ENCODE results near the gene HOTAIR. TPM values are rescaled to one million over a fixed set of nuclear protein-coding genes. Genes with fewer than 3 reads are reported as not detected.

Gene HOTAIR
- total RNA-seq, 1 experiment from 2014 or later = not detected

DNA sequence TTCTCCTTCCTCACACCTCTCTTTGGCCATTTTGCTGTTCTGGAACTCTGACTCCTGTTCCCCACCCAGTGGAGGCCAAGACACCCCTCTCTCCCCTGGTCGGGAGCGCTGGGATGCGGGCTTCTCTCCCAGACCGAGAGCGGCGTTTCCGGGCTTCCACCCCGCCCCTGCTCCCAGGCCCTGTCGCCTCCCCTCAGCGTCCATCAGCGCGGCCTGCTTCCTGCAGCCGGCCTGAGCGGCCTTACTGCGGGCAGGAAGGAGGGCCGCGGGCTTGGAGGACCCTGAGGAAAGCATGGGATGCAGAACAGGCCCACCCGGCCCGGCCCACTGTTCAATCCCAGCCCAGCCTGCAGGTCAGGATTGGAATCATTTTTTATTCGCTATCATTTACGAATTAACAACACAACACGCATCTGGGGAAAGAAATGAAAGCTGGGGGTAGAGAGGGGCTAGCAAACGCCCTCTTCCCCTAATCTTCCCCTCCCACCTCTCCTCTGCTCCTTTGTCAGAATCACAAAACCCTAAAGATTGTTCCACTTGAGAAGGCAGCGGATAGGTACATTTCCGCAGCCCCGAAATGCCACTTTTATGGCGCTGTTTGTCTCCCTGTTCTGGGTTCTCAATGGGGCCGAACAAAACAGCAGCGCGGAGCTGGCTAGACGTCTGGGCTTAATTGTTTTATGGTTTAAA lies 30.2 kb upstream of the HOTAIR start:
- H3K9ac ChIP-seq (ENCODE audit: extremely low read depth, insufficient read length, low read length) = no peak overlapping the region
- H3K4me1 ChIP-seq (ENCODE audit: insufficient read depth, low read length) = no peaks in the 10 kb centered on the region
- no peak overlapping the region for H4K8ac ChIP-seq (replicated peaks; ENCODE audit: insufficient read length, low read depth, low read length)
- H3K79me2 ChIP-seq (ENCODE audit: insufficient read depth, low read length) = no peaks in the 10 kb centered on the region
- H2BK15ac ChIP-seq (ENCODE audit: low read depth, low read length) = no peak overlapping the region
- H3K9me3 ChIP-seq (ENCODE audit: control insufficient read depth, low read depth, low read length) = no peaks in the 10 kb centered on the region
- Mint-ChIP-seq H3K4me3 (no peak overlapping the region), H3K9me3 (peaks cover 4 to 6% of the 10 kb centered on the region in 2 experiments; a peak in 3 of 5 replicates), H3K4me1 (peaks cover 7 to 21% of the 10 kb centered on the region in 2 experiments), H3K27me3 (ENCODE audit: low read depth) (peaks cover 100% of the 10 kb centered on the region), H3K36me3 (ENCODE audit: insufficient read depth in 1 of 3, low read depth in 3 of 3) (no peaks in the 10 kb centered on the region), H3K27ac (no peak overlapping the region)
- no peak overlapping the region for H2BK20ac ChIP-seq (ENCODE audit: low read depth, low read length, poor library complexity, severe bottlenecking)
- no peak overlapping the region for H3K4me2 ChIP-seq (ENCODE audit: insufficient read depth, insufficient read length, low read length)
- H4K20me1 ChIP-seq (ENCODE audit: control insufficient read depth, insufficient read depth, insufficient read length) = no peaks in the 10 kb centered on the region
- no peak overlapping the region for H3T11ph ChIP-seq (ENCODE audit: low read length)
- no peaks in the 10 kb centered on the region for H3K79me1 ChIP-seq (ENCODE audit: insufficient read depth, low read depth, low read length, poor library complexity, severe bottlenecking)
- H3K4ac ChIP-seq (ENCODE audit: low read depth, low read length) = no peak overlapping the region
- no peak overlapping the region for H4K91ac ChIP-seq (ENCODE audit: insufficient read length, low read depth, low read length)
- H2BK5ac ChIP-seq (ENCODE audit: insufficient read length, low read length) = no peak overlapping the region
- H2BK120ac ChIP-seq (ENCODE audit: low read depth, low read length, poor library complexity, severe bottlenecking) = no peak overlapping the region
- no peaks in the 10 kb centered on the region for H3K23me2 ChIP-seq (ENCODE audit: insufficient read length, low read depth, low read length, poor library complexity, severe bottlenecking)
- WGBS (ENCODE audit: extremely low coverage, insufficient read length, low lambda C conversion rate) = no CpG with 5 or more reads among the region's 31 CpGs
- TF ChIP-seq, protein P1, sequence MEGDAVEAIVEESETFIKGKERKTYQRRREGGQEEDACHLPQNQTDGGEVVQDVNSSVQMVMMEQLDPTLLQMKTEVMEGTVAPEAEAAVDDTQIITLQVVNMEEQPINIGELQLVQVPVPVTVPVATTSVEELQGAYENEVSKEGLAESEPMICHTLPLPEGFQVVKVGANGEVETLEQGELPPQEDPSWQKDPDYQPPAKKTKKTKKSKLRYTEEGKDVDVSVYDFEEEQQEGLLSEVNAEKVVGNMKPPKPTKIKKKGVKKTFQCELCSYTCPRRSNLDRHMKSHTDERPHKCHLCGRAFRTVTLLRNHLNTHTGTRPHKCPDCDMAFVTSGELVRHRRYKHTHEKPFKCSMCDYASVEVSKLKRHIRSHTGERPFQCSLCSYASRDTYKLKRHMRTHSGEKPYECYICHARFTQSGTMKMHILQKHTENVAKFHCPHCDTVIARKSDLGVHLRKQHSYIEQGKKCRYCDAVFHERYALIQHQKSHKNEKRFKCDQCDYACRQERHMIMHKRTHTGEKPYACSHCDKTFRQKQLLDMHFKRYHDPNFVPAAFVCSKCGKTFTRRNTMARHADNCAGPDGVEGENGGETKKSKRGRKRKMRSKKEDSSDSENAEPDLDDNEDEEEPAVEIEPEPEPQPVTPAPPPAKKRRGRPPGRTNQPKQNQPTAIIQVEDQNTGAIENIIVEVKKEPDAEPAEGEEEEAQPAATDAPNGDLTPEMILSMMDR (conservative IDR thresholded peaks at IDR 0.05) = no peak
- DNase-seq = peak; percentile 73
- no peak overlapping the region for H3K23ac ChIP-seq (ENCODE audit: insufficient read length, low read depth, low read length)
- H3K27ac ChIP-seq (ENCODE audit: insufficient read length, low read depth, low read length) = no peak overlapping the region
- no peak overlapping the region for H3K56ac ChIP-seq (ENCODE audit: insufficient read length, low read depth, low read length)
- no peak overlapping the region for H2AK5ac ChIP-seq (ENCODE audit: insufficient read length, low read length)
- H4K5ac ChIP-seq (ENCODE audit: insufficient read length, low read depth, low read length) = no peak overlapping the region
- no peak overlapping the region for H2AFZ ChIP-seq (ENCODE audit: low read length)
- no peak overlapping the region for H3K18ac ChIP-seq (ENCODE audit: insufficient read length, low read depth, low read length)
- peaks cover 96% of the 10 kb centered on the region for H3K27me3 ChIP-seq (ENCODE audit: insufficient read depth, low read length)
- no peak overlapping the region for H2BK12ac ChIP-seq (ENCODE audit: insufficient read length, low read depth, low read length)
- no peak overlapping the region for H3K14ac ChIP-seq (ENCODE audit: insufficient read depth, low read length)
